ENCODE data around the gene TOP3B. TPM values are rescaled to one million over a fixed set of nuclear protein-coding genes. Genes with fewer than 3 reads are reported as not detected.

The TOP3B gene
- total RNA-seq, 1 experiment from 2014 or later, result 68.6 TPM

- no peak overlapping the region for H3K4me3 Mint-ChIP-seq
- H3K9me3 Mint-ChIP-seq, result no peaks in the 10 kb centered on the region
- H3K4me1 Mint-ChIP-seq, result no peaks in the 10 kb centered on the region
- DNase-seq (ENCODE audit: low spot score) (no peak), ATAC-seq (no peak)
- CTCF ChIA-PET, result interaction anchor here (3.0 kb wide), 1 partner anchor 8 kb away, joined by 11 read pairs; no protein-coding TSS in a partner anchor
- H3K27me3 Mint-ChIP-seq (ENCODE audit: low read depth), result peaks cover 100% of the 10 kb centered on the region
- TF ChIP-seq HMGA2 (CRISPR knock-in tag; IDR thresholded peaks at IDR 0.05) (no peak), ETV6 (CRISPR knock-in tag; IDR thresholded peaks at IDR 0.05) (no peak), ZNF317 (CRISPR knock-in tag; IDR thresholded peaks at IDR 0.05; ENCODE audit: borderline replicate concordance, low read depth) (no peak), ZNF423 (CRISPR knock-in tag; IDR thresholded peaks at IDR 0.05) (no peak), AFF4 (CRISPR knock-in tag; IDR thresholded peaks at IDR 0.05; ENCODE audit: borderline replicate concordance) (no peak), USF1 (CRISPR knock-in tag; IDR thresholded peaks at IDR 0.05) (no peak), SOX15 (CRISPR knock-in tag; IDR thresholded peaks at IDR 0.05) (no peak), ZNF281 (CRISPR knock-in tag; IDR thresholded peaks at IDR 0.05) (no peak), ZNF263 (CRISPR knock-in tag; IDR thresholded peaks at IDR 0.05; ENCODE audit: low read depth) (no peak), TCF7 (CRISPR knock-in tag; IDR thresholded peaks at IDR 0.05; ENCODE audit: low read depth) (no peak), JUN (CRISPR knock-in tag; IDR thresholded peaks at IDR 0.05) (no peak), MXD4 (CRISPR knock-in tag; IDR thresholded peaks at IDR 0.05; ENCODE audit: borderline replicate concordance) (no peak), ZNF396 (CRISPR knock-in tag; IDR thresholded peaks at IDR 0.05; ENCODE audit: borderline replicate concordance) (no peak), STAT6 (CRISPR knock-in tag; conservative IDR thresholded peaks at IDR 0.05; ENCODE audit: low read depth) (no peak), CBFB (CRISPR knock-in tag; IDR thresholded peaks at IDR 0.05; ENCODE audit: low read depth) (no peak)
- TF ChIP-seq, protein P1, sequence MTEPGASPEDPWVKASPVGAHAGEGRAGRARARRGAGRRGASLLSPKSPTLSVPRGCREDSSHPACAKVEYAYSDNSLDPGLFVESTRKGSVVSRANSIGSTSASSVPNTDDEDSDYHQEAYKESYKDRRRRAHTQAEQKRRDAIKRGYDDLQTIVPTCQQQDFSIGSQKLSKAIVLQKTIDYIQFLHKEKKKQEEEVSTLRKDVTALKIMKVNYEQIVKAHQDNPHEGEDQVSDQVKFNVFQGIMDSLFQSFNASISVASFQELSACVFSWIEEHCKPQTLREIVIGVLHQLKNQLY (CRISPR knock-in tag; IDR thresholded peaks at IDR 0.05), result no peak
- TF ChIP-seq, protein P2, sequence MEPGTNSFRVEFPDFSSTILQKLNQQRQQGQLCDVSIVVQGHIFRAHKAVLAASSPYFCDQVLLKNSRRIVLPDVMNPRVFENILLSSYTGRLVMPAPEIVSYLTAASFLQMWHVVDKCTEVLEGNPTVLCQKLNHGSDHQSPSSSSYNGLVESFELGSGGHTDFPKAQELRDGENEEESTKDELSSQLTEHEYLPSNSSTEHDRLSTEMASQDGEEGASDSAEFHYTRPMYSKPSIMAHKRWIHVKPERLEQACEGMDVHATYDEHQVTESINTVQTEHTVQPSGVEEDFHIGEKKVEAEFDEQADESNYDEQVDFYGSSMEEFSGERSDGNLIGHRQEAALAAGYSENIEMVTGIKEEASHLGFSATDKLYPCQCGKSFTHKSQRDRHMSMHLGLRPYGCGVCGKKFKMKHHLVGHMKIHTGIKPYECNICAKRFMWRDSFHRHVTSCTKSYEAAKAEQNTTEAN (CRISPR knock-in tag; IDR thresholded peaks at IDR 0.05), result no peak
- TF ChIP-seq, protein P3, sequence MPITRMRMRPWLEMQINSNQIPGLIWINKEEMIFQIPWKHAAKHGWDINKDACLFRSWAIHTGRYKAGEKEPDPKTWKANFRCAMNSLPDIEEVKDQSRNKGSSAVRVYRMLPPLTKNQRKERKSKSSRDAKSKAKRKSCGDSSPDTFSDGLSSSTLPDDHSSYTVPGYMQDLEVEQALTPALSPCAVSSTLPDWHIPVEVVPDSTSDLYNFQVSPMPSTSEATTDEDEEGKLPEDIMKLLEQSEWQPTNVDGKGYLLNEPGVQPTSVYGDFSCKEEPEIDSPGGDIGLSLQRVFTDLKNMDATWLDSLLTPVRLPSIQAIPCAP (CRISPR knock-in tag; IDR thresholded peaks at IDR 0.05), result no peak
- no peaks in the 10 kb centered on the region for H3K36me3 Mint-ChIP-seq
- H3K27ac Mint-ChIP-seq, result no peak overlapping the region
- POLR2A ChIA-PET, result no interaction called here
Measured at GRCh38 chr22:21992593-21993237, 10.1 kb upstream of the TOP3B start.
